Testis (tissue), 3 donors: ENCODE measurements around the gene ARL4A. TPM values are rescaled to one million over a fixed set of nuclear protein-coding genes. Genes with fewer than 3 reads are reported as not detected.

Source experiments
- DNase-seq: peaks from one replicate; pipeline ENCODE4 v3.0.0-alpha.2; 2019
- H3K27ac ChIP-seq, 2 donors: fragments of 200-600 bp; sonication (generic); one replicate each; pipeline ENCODE4 v1.5.1; 2019
- H3K27me3 ChIP-seq: fragments of 200-600 bp; sonication (generic); one replicate; pipeline ENCODE4 v1.5.1; 2019
- H3K36me3 ChIP-seq: fragments of 200-600 bp; sonication (generic); one replicate; pipeline ENCODE4 v1.5.1; 2017; ENCODE audit warnings: low read depth; ENCODE audit errors: missing control alignments
- H3K4me1 ChIP-seq: fragments of 200-600 bp; sonication (generic); one replicate; pipeline ENCODE4 v1.5.1; 2019
- H3K4me3 ChIP-seq, 2 donors: fragments of 200-600 bp; sonication (generic); one replicate each; pipeline ENCODE4 v1.5.1; 2017 to 2019
- H3K9me3 ChIP-seq: fragments of 200-600 bp; sonication (generic); one replicate; pipeline ENCODE4 v1.5.1; 2017
- POLR2A ChIP-seq: fragments of 450-650 bp; IDR thresholded peaks from one replicate; pipeline ENCODE4 v1.6.1; 2017; ENCODE audit warnings: antibody characterized with exemption, mild to moderate bottlenecking, moderate library complexity
- whole genome bisulfite sequencing, 2 donors: methylation state at CpG; one replicate each; pipeline ENCODE4 v1.1.5; 2018; 5-methylcytosine and 5-hydroxymethylcytosine counted together
- intact Hi-C: fragments of 100-400 bp; cut with DNase I; formaldehyde crosslinking; loops from one replicate; pipeline ENCODE4 v1.15.1; 2023; ENCODE audit warnings: low total_unique reads
- polyA plus RNA-seq: library from polyadenylated mRNA; stranded (reverse); fragments of 350-450 nt; fragmentation: Illumina TruSeq; extraction: RNeasy Lipid Tissue Mini Kit (QIAGEN cat#74804); gene quantifications from one replicate; pipeline ENCODE4 v1.2.3, GENCODE V29; 2014; ENCODE audit warnings: low read depth, low replicate concordance; ENCODE audit not compliant: insufficient read depth
- total RNA-seq, 2 donors: library from RNA; depleted of rRNA; stranded (reverse); fragments of >200 nt; gene quantifications; one replicate each; pipeline ENCODE4 v1.2.3, GENCODE V29; 2016
- TF ChIP-seq, protein P1 (sequence below), 3 experiments: fragments of 450-650 bp in 2 of 3; fragments of 200-600 bp in 1 of 3; sonication (generic) in 1 of 3; IDR thresholded peaks; one replicate each; pipeline ENCODE4 v1.5.1; 2016 to 2019; ENCODE audit warnings: antibody characterized with exemption in 3 of 3, mild to moderate bottlenecking in 2 of 3, moderate library complexity in 1 of 3

The ARL4A gene
- total and polyA plus RNA-seq, 3 donors from 2014 or later: 60.8 to 344 (median 153) TPM

DNA sequence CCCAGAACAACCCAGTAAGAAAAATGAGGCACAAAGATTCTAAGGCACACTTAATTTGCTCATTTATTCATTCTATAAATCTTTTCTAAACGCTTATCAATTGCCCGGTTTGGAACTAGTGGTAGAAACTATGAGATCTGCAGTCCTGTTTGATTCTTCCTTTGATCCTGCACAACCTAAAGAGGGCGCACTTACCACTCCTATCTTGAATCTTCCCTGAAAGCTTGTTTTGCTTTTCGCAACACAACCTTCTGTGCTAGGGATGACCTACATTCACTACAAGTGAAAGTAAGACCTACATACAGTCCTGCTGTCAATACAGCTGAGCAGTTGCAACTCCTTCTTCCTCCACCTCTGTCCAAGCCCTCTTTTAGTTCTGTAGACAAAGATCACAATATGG lies 12.6 kb upstream of the ARL4A start:
- intact Hi-C loops: no loop called here
- Histone ChIP-seq H3K4me1 (no peaks in the 10 kb centered on the region), H3K9me3 (no peaks in the 10 kb centered on the region), H3K4me3 (no peak overlapping the region), H3K36me3 (no peaks in the 10 kb centered on the region), H3K27me3 (no peaks in the 10 kb centered on the region), H3K27ac (no peak overlapping the region)
- TF ChIP-seq, protein P1, sequence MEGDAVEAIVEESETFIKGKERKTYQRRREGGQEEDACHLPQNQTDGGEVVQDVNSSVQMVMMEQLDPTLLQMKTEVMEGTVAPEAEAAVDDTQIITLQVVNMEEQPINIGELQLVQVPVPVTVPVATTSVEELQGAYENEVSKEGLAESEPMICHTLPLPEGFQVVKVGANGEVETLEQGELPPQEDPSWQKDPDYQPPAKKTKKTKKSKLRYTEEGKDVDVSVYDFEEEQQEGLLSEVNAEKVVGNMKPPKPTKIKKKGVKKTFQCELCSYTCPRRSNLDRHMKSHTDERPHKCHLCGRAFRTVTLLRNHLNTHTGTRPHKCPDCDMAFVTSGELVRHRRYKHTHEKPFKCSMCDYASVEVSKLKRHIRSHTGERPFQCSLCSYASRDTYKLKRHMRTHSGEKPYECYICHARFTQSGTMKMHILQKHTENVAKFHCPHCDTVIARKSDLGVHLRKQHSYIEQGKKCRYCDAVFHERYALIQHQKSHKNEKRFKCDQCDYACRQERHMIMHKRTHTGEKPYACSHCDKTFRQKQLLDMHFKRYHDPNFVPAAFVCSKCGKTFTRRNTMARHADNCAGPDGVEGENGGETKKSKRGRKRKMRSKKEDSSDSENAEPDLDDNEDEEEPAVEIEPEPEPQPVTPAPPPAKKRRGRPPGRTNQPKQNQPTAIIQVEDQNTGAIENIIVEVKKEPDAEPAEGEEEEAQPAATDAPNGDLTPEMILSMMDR (IDR thresholded peaks at IDR 0.05): no peak
- no peak for TF ChIP-seq POLR2A
- whole genome bisulfite sequencing, 2 donors: 84% methylated on average over 4 of the region's 4 CpGs
- no peak for DNase-seq

DNA sequence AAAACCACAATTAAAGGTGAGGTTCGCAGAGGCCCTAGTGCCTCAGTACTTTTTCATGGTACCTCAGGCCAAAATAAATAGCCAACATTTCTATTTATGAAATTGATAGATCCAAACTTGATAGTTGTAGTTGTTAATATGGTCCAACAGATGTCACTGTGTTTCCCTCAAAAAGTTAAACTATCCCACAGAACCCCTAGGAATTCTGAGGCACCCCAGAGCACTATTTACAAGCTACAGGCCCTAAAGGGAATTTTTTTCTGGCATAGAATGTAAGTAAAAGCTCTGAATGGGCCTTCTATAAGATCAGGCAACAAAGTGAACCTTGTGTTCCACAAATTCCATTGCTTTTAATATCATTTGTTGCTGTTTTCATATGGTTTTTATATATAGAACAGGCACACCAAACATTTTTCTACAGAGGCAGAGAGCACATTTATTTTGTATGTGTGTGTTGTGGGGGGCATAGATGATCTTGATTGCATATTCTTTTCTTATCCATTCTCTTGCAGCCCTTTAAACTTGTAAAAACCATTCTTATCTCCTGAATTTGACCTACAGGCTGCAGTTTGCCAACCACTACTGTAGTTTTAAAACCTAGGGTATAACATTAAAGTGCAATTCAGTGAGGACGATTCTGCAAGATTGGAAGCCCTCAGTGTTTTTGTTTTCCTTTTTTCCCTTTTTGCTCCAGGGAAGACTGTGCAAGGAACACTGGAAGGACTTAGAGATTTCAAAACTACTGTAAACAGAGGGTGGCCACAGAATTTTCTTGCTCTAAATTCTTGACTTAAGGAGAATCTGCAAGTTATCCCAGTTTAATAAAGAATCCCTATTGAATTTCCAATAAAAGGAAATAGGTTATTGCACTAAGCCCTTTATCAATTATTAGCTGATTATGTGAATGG lies 3.5 kb upstream of the ARL4A start:
- H3K36me3 ChIP-seq: no peaks in the 10 kb centered on the region
- WGBS, 2 donors: 36% methylated on average over 2 of the region's 2 CpGs
- intact Hi-C loops: no loop called here
- H3K27me3 ChIP-seq: no peaks in the 10 kb centered on the region
- TF ChIP-seq, protein P1 (IDR thresholded peaks at IDR 0.05): peak in 1 of 3 experiments; percentile 29
- TF ChIP-seq POLR2A: no peak
- no peaks in the 10 kb centered on the region for H3K4me1 ChIP-seq
- H3K27ac ChIP-seq: no peak overlapping the region
- DNase-seq: no peak
- H3K9me3 ChIP-seq: no peaks in the 10 kb centered on the region
- peak overlapping the region in 1 of 2 donors; percentile 13 for H3K4me3 ChIP-seq

DNA sequence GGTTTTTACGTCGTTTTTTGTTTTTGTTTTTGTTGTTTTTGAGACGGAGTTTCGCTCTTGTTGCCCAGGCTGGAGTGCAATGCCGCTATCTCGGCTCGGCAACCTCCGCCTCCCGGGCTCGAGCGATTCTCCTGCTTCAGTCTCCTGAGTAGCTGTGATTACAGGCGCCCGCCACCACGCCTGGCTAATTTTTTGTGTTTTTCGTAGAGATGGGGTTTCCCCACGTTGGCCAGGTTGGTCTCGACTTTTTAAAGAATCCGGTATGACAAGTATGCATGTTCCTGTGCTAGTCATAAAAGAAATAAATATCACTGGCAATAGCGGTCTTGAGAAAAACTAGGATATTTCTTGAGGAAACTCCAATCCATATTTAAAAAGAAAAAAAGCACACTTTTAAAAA lies 2.7 kb upstream of the ARL4A start:
- WGBS, 2 donors: 59 to 69% methylated on average over 19 of the region's 19 CpGs
- no peak overlapping the region for H3K27ac ChIP-seq

DNA sequence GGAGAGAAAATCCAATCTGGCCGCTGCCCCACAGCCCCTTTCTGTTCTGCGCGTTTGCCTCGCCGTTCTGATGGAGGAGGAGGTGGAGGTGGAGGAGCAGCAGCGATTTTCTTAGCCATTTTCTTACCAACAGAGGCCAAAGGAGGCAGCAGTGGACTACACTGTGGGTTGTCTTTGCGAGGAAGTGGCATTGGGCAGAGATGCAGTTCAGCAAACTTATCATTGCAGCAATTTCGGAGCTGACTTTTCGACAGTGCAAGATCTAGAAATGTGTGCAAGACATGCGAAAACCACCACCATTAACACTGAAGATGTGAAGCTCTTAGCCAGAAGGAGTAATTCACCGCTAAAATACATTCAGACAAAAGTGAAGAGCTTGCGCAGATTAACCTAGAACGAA lies 1.9 kb upstream of the ARL4A start:
- H3K27me3 ChIP-seq: no peaks in the 10 kb centered on the region
- no peak for TF ChIP-seq POLR2A
- TF ChIP-seq, protein P1 (IDR thresholded peaks at IDR 0.05): peak in 2 of 3 experiments; percentile 12 to 47
- peak overlapping the region; percentile 97 to 98 for H3K4me3 ChIP-seq
- peak overlapping the region in 1 of 2 donors; percentile 96 for H3K27ac ChIP-seq
- peaks cover 5% of the 10 kb centered on the region for H3K4me1 ChIP-seq
- no peaks in the 10 kb centered on the region for H3K36me3 ChIP-seq
- intact Hi-C loops: no loop called here
- peak; percentile 58 for DNase-seq
- H3K9me3 ChIP-seq: no peaks in the 10 kb centered on the region
- WGBS, 2 donors: 47 to 53% methylated on average over 13 of the region's 13 CpGs

More for the DNA sequence above, 2.7 kb upstream of the ARL4A start:
- Histone ChIP-seq H3K4me3 (peak overlapping the region; percentile 13 to 17), H3K4me1 (peaks cover 5% of the 10 kb centered on the region), H3K9me3 (no peaks in the 10 kb centered on the region), H3K36me3 (no peaks in the 10 kb centered on the region), H3K27me3 (no peaks in the 10 kb centered on the region)
- intact Hi-C loops: no loop called here
- DNase-seq: no peak
- TF ChIP-seq, protein P1 (IDR thresholded peaks at IDR 0.05): no peak
- TF ChIP-seq POLR2A: no peak
